ENCODE results near the gene ANKRD13C. TPM values are rescaled to one million over a fixed set of nuclear protein-coding genes. Genes with fewer than 3 reads are reported as not detected.
"Not testable (repeated sequence)": the region's sequence is repeated elsewhere in the genome, so short reads cannot be mapped to it uniquely, and the experiment has no call there.

The ANKRD13C gene
- total RNA-seq, 1 donor from 2014 or later = 21.8 TPM

- H3K4me1 Mint-ChIP-seq (ENCODE audit: low read depth, unreplicated experiment) = no peaks in the 10 kb centered on the region
- DNase-seq = no peak
- no peaks in the 10 kb centered on the region for H3K27me3 Mint-ChIP-seq (ENCODE audit: unreplicated experiment)
- TF ChIP-seq CTCF (IDR thresholded peaks at IDR 0.05; ENCODE audit: partially characterized antibody, unreplicated experiment) = no peak
- no peak overlapping the region for H3K4me3 Mint-ChIP-seq (ENCODE audit: unreplicated experiment)
- no peaks in the 10 kb centered on the region for H3K36me3 Mint-ChIP-seq (ENCODE audit: unreplicated experiment)
- no peaks in the 10 kb centered on the region for H3K9me3 Mint-ChIP-seq (ENCODE audit: unreplicated experiment)
- H3K27ac Mint-ChIP-seq (ENCODE audit: unreplicated experiment) = no peak overlapping the region
Measured at GRCh38 chr1:70385477-70385876, 31.0 kb upstream of the ANKRD13C start.

- TF ChIP-seq CTCF (IDR thresholded peaks at IDR 0.05; ENCODE audit: partially characterized antibody, unreplicated experiment) = no peak
- no peak overlapping the region for H3K27ac Mint-ChIP-seq (ENCODE audit: unreplicated experiment)
- DNase-seq = no peak
- no peaks in the 10 kb centered on the region for H3K4me1 Mint-ChIP-seq (ENCODE audit: low read depth, unreplicated experiment)
- H3K36me3 Mint-ChIP-seq (ENCODE audit: unreplicated experiment) = no peaks in the 10 kb centered on the region
- H3K4me3 Mint-ChIP-seq (ENCODE audit: unreplicated experiment) = no peak overlapping the region
- H3K27me3 Mint-ChIP-seq (ENCODE audit: unreplicated experiment) = no peaks in the 10 kb centered on the region
- no peaks in the 10 kb centered on the region for H3K9me3 Mint-ChIP-seq (ENCODE audit: unreplicated experiment)
Measured at GRCh38 chr1:70384542-70384941, 30.0 kb upstream of the ANKRD13C start.

- Mint-ChIP-seq H3K9me3 (ENCODE audit: unreplicated experiment) (no peaks in the 10 kb centered on the region), H3K4me1 (ENCODE audit: low read depth, unreplicated experiment) (no peaks in the 10 kb centered on the region), H3K4me3 (ENCODE audit: unreplicated experiment) (no peak overlapping the region), H3K27ac (ENCODE audit: unreplicated experiment) (no peak overlapping the region), H3K27me3 (ENCODE audit: unreplicated experiment) (no peaks in the 10 kb centered on the region), H3K36me3 (ENCODE audit: unreplicated experiment) (no peaks in the 10 kb centered on the region)
- no peak for TF ChIP-seq CTCF (IDR thresholded peaks at IDR 0.05; ENCODE audit: partially characterized antibody, unreplicated experiment)
- no peak for DNase-seq
Measured at GRCh38 chr1:70383483-70383882, 29.0 kb upstream of the ANKRD13C start.

- no peaks in the 10 kb centered on the region for H3K9me3 Mint-ChIP-seq (ENCODE audit: unreplicated experiment)
- no peak for TF ChIP-seq CTCF (IDR thresholded peaks at IDR 0.05; ENCODE audit: partially characterized antibody, unreplicated experiment)
- no peak overlapping the region for H3K27ac Mint-ChIP-seq (ENCODE audit: unreplicated experiment)
- H3K4me1 Mint-ChIP-seq (ENCODE audit: low read depth, unreplicated experiment) = no peaks in the 10 kb centered on the region
- no peaks in the 10 kb centered on the region for H3K36me3 Mint-ChIP-seq (ENCODE audit: unreplicated experiment)
- no peak overlapping the region for H3K4me3 Mint-ChIP-seq (ENCODE audit: unreplicated experiment)
- no peak for DNase-seq
- no peaks in the 10 kb centered on the region for H3K27me3 Mint-ChIP-seq (ENCODE audit: unreplicated experiment)
Measured at GRCh38 chr1:70382682-70383081, 28.2 kb upstream of the ANKRD13C start.

GRCh38 chr1:70376196-70376595, 21.7 kb upstream of the ANKRD13C start:
- H3K36me3 Mint-ChIP-seq (ENCODE audit: unreplicated experiment) = no peaks in the 10 kb centered on the region
- no peak overlapping the region for H3K4me3 Mint-ChIP-seq (ENCODE audit: unreplicated experiment)
- peaks cover 7% of the 10 kb centered on the region for H3K4me1 Mint-ChIP-seq (ENCODE audit: low read depth, unreplicated experiment)
- DNase-seq = no peak
- no peak overlapping the region for H3K27ac Mint-ChIP-seq (ENCODE audit: unreplicated experiment)
- no peaks in the 10 kb centered on the region for H3K27me3 Mint-ChIP-seq (ENCODE audit: unreplicated experiment)
- TF ChIP-seq CTCF (IDR thresholded peaks at IDR 0.05; ENCODE audit: partially characterized antibody, unreplicated experiment) = no peak
- H3K9me3 Mint-ChIP-seq (ENCODE audit: unreplicated experiment) = no peaks in the 10 kb centered on the region

- not testable (repeated sequence) for DNase-seq; H3K36me3 Mint-ChIP-seq (ENCODE audit: unreplicated experiment); H3K9me3 Mint-ChIP-seq (ENCODE audit: unreplicated experiment); H3K27me3 Mint-ChIP-seq (ENCODE audit: unreplicated experiment); H3K4me1 Mint-ChIP-seq (ENCODE audit: low read depth, unreplicated experiment); H3K4me3 Mint-ChIP-seq (ENCODE audit: unreplicated experiment); H3K27ac Mint-ChIP-seq (ENCODE audit: unreplicated experiment)
Measured at GRCh38 chr1:70373580-70373979, 19.1 kb upstream of the ANKRD13C start.
